ENCODE results near the gene ITPRIPL1. TPM values are rescaled to one million over a fixed set of nuclear protein-coding genes. Genes with fewer than 3 reads are reported as not detected.

ITPRIPL1 gene
- total RNA-seq, 2 experiments from 2014 or later, result 24.8 to 28.4 TPM

GRCh38 chr2:96336104-96336775, 11.1 kb downstream of the ITPRIPL1 start:
- intact Hi-C loops (cut with DNase I, micrococcal nuclease), result loop anchor here (1.0 to 5.0 kb wide), 4 partner anchors 31 to 426 kb away; partner anchors contain the start of genes ARID5A (in 1 of the 2), CNNM4 (in 1 of the 2), SNRNP200 (in 1 of the 2) and STARD7 (in 1 of the 2)
- H3K27me3 Mint-ChIP-seq, result no peaks in the 10 kb centered on the region
- peak overlapping the region; percentile 88 for H3K4me3 Mint-ChIP-seq
- H3K4me1 Mint-ChIP-seq, result peaks cover 47% of the 10 kb centered on the region
- no peaks in the 10 kb centered on the region for H3K9me3 Mint-ChIP-seq (ENCODE audit: low read depth)
- ChIA-PET CTCF (interaction anchor here (1.0 to 1.9 kb wide), 5 partner anchors 8 to 192 kb away, joined by 3 to 8 read pairs (median 4); partner anchors contain the start of gene ITPRIPL1), POLR2A (interaction anchor here (0.6 to 4.5 kb wide), 8 partner anchors 9 to 613 kb away, joined by 3 to 32 read pairs (median 4); partner anchors contain the start of genes ITPRIPL1 and STARD7)
- peak overlapping the region; percentile 85 for H3K27ac Mint-ChIP-seq
- H3K36me3 Mint-ChIP-seq (ENCODE audit: low read depth), result peaks cover 34% of the 10 kb centered on the region
- DNase-seq (no peak), ATAC-seq (no peak)

- Mint-ChIP-seq H3K36me3 (ENCODE audit: low read depth) (peaks cover 39% of the 10 kb centered on the region), H3K9me3 (ENCODE audit: low read depth) (no peaks in the 10 kb centered on the region), H3K27ac (peak overlapping the region; percentile 85), H3K4me3 (peak overlapping the region; percentile 88), H3K4me1 (peaks cover 53% of the 10 kb centered on the region), H3K27me3 (no peaks in the 10 kb centered on the region)
- intact Hi-C loops (cut with DNase I, micrococcal nuclease), result loop anchor here (1.0 to 5.0 kb wide), 4 partner anchors 32 to 425 kb away; partner anchors contain the start of genes ARID5A (in 1 of the 2), CNNM4 (in 1 of the 2), SNRNP200 (in 1 of the 2) and STARD7 (in 1 of the 2)
- no peak for DNase-seq
- no peak for ATAC-seq
- ChIA-PET POLR2A (interaction anchor here (0.8 to 4.5 kb wide), 3 partner anchors 8 to 167 kb away, joined by 4 to 32 read pairs (median 5); partner anchors contain the start of gene ITPRIPL1), CTCF (interaction anchor here (0.7 to 1.9 kb wide), 3 partner anchors 12 to 191 kb away, joined by 3 to 8 read pairs (median 3); no protein-coding TSS in a partner anchor)
Observed at GRCh38 chr2:96336873-96337272, 11.8 kb downstream of the ITPRIPL1 start.

- no peaks in the 10 kb centered on the region for H3K27me3 Mint-ChIP-seq
- DNase-seq (peak; percentile 15), ATAC-seq (peak; percentile 37)
- intact Hi-C loops (cut with DNase I, micrococcal nuclease), result loop anchor here (1.0 to 5.0 kb wide), 4 partner anchors 35 to 187 kb away; partner anchors contain the start of genes CIAO1 (in 1 of the 2), SNRNP200 (in 1 of the 2) and TMEM127 (in 1 of the 2)
- H3K27ac Mint-ChIP-seq, result peak overlapping the region; percentile 89
- peaks cover 69% of the 10 kb centered on the region for H3K36me3 Mint-ChIP-seq (ENCODE audit: low read depth)
- no peaks in the 10 kb centered on the region for H3K9me3 Mint-ChIP-seq (ENCODE audit: low read depth)
- POLR2A ChIA-PET, result no interaction called here
- H3K4me1 Mint-ChIP-seq, result peaks cover 62% of the 10 kb centered on the region
- H3K4me3 Mint-ChIP-seq, result peak overlapping the region; percentile 26
- CTCF ChIA-PET, result interaction anchor here (1.1 to 1.2 kb wide), 2 partner anchors 11 to 13 kb away, joined by 3 read pairs; no protein-coding TSS in a partner anchor
Observed at GRCh38 chr2:96340493-96341414, 15.6 kb downstream of the ITPRIPL1 start.

GRCh38 chr2:96341641-96342040, 16.5 kb downstream of the ITPRIPL1 start:
- Mint-ChIP-seq H3K4me1 (peaks cover 56% of the 10 kb centered on the region), H3K9me3 (ENCODE audit: low read depth) (no peaks in the 10 kb centered on the region), H3K27me3 (no peaks in the 10 kb centered on the region), H3K27ac (peak overlapping the region; percentile 89), H3K4me3 (peak overlapping the region; percentile 26), H3K36me3 (ENCODE audit: low read depth) (peaks cover 70% of the 10 kb centered on the region)
- ChIA-PET CTCF (interaction anchor here (0.7 to 1.1 kb wide), 3 partner anchors 12 to 36 kb away, joined by 3 read pairs; partner anchors contain the start of gene SNRNP200), POLR2A (interaction anchor here (0.6 to 1.2 kb wide), 3 partner anchors 17 to 425 kb away, joined by 3 to 5 read pairs (median 4); no protein-coding TSS in a partner anchor)
- ATAC-seq (no peak), DNase-seq (no peak)
- intact Hi-C loops (cut with DNase I, micrococcal nuclease), result loop anchor here in 1 of 2 experiments (5.0 kb wide), 2 partner anchors 74 to 186 kb away; partner anchors contain the start of genes CIAO1 and TMEM127

- intact Hi-C loops (cut with DNase I, micrococcal nuclease), result loop anchor here in 1 of 2 experiments (5.0 kb wide), 2 partner anchors 75 to 185 kb away; partner anchors contain the start of genes CIAO1 and TMEM127
- Mint-ChIP-seq H3K27me3 (no peaks in the 10 kb centered on the region), H3K27ac (peak overlapping the region; percentile 62), H3K36me3 (ENCODE audit: low read depth) (peaks cover 71% of the 10 kb centered on the region), H3K9me3 (ENCODE audit: low read depth) (no peaks in the 10 kb centered on the region), H3K4me3 (no peak overlapping the region), H3K4me1 (peaks cover 53% of the 10 kb centered on the region)
- ATAC-seq (peak; percentile 69), DNase-seq (peak; percentile 62)
- CTCF ChIA-PET, result interaction anchor here (0.7 to 1.1 kb wide), 3 partner anchors 12 to 36 kb away, joined by 3 read pairs; partner anchors contain the start of gene SNRNP200
- POLR2A ChIA-PET, result interaction anchor here (0.6 to 1.2 kb wide), 3 partner anchors 16 to 424 kb away, joined by 3 to 5 read pairs (median 4); no protein-coding TSS in a partner anchor
Observed at GRCh38 chr2:96342085-96342484, 17.0 kb downstream of the ITPRIPL1 start.

- peaks cover 74% of the 10 kb centered on the region for H3K36me3 Mint-ChIP-seq (ENCODE audit: low read depth)
- ATAC-seq (peak; percentile 74), DNase-seq (peak; percentile 56)
- ChIA-PET CTCF (interaction anchor here (0.6 to 1.2 kb wide), 4 partner anchors 8 to 152 kb away, joined by 3 to 7 read pairs (median 4); partner anchors contain the start of gene NCAPH), POLR2A (interaction anchor here (0.8 kb wide), 1 partner anchor 193 kb away, joined by 4 read pairs; the partner anchor contains the start of gene ARID5A)
- H3K9me3 Mint-ChIP-seq (ENCODE audit: low read depth), result no peaks in the 10 kb centered on the region
- no peak overlapping the region for H3K4me3 Mint-ChIP-seq
- H3K4me1 Mint-ChIP-seq, result peaks cover 46% of the 10 kb centered on the region
- intact Hi-C loops (cut with DNase I, micrococcal nuclease), result loop anchor here in 1 of 2 experiments (2.0 to 5.0 kb wide), 3 partner anchors 21 to 183 kb away; partner anchors contain the start of genes CIAO1 and TMEM127
- H3K27me3 Mint-ChIP-seq, result no peaks in the 10 kb centered on the region
- peak overlapping the region; percentile 55 for H3K27ac Mint-ChIP-seq
Observed at GRCh38 chr2:96344011-96344410, 18.9 kb downstream of the ITPRIPL1 start.

GRCh38 chr2:96345438-96345837, 20.3 kb downstream of the ITPRIPL1 start:
- ChIA-PET CTCF (interaction anchor here (0.6 to 0.8 kb wide), 3 partner anchors 8 to 209 kb away, joined by 3 to 4 read pairs (median 3); no protein-coding TSS in a partner anchor), POLR2A (interaction anchor here (1.0 kb wide), 1 partner anchor 9 kb away, joined by 4 read pairs; no protein-coding TSS in a partner anchor)
- Mint-ChIP-seq H3K27ac (no peak overlapping the region), H3K36me3 (ENCODE audit: low read depth) (peaks cover 78% of the 10 kb centered on the region), H3K9me3 (ENCODE audit: low read depth) (no peaks in the 10 kb centered on the region), H3K4me3 (no peak overlapping the region), H3K4me1 (peaks cover 39% of the 10 kb centered on the region), H3K27me3 (no peaks in the 10 kb centered on the region)
- intact Hi-C loops (cut with DNase I, micrococcal nuclease), result loop anchor here in 1 of 2 experiments (2.0 kb wide), 1 partner anchor 23 kb away; no protein-coding TSS in a partner anchor
- ATAC-seq (no peak), DNase-seq (peak; percentile 15)

- H3K36me3 Mint-ChIP-seq (ENCODE audit: low read depth), result peaks cover 80% of the 10 kb centered on the region
- no peak overlapping the region for H3K27ac Mint-ChIP-seq
- H3K4me3 Mint-ChIP-seq, result no peak overlapping the region
- H3K27me3 Mint-ChIP-seq, result no peaks in the 10 kb centered on the region
- POLR2A ChIA-PET, result no interaction called here
- peaks cover 34% of the 10 kb centered on the region for H3K4me1 Mint-ChIP-seq
- no peaks in the 10 kb centered on the region for H3K9me3 Mint-ChIP-seq (ENCODE audit: low read depth)
- ATAC-seq (no peak), DNase-seq (no peak)
- intact Hi-C loops (cut with DNase I, micrococcal nuclease), result loop anchor here in 1 of 2 experiments (2.0 kb wide), 1 partner anchor 23 kb away; no protein-coding TSS in a partner anchor
- CTCF ChIA-PET, result interaction anchor here (0.6 to 0.8 kb wide), 3 partner anchors 8 to 208 kb away, joined by 3 read pairs; no protein-coding TSS in a partner anchor
Observed at GRCh38 chr2:96345868-96346462, 20.8 kb downstream of the ITPRIPL1 start.

- DNase-seq, result no peak
- H3K9me3 Mint-ChIP-seq (ENCODE audit: low read depth), result no peaks in the 10 kb centered on the region
- no peak for ATAC-seq
- CTCF ChIA-PET, result no interaction called here
- intact Hi-C loops (cut with DNase I, micrococcal nuclease), result no loop called here
- POLR2A ChIA-PET, result no interaction called here
- peaks cover 78% of the 10 kb centered on the region for H3K36me3 Mint-ChIP-seq (ENCODE audit: low read depth)
- H3K27me3 Mint-ChIP-seq, result no peaks in the 10 kb centered on the region
- peaks cover 19% of the 10 kb centered on the region for H3K4me1 Mint-ChIP-seq
- H3K27ac Mint-ChIP-seq, result no peak overlapping the region
- H3K4me3 Mint-ChIP-seq, result no peak overlapping the region
Observed at GRCh38 chr2:96347395-96347794, 22.3 kb downstream of the ITPRIPL1 start.

All from activated CD4-positive, alpha-beta T cell treated with anti-CD3 and anti-CD28 coated beads for 36 hours (primary cell).